NCI-H1436 (cell line): Measurements from ENCODE around the gene MED14.
"Not testable (repeated sequence)": the region's sequence is repeated elsewhere in the genome, so short reads cannot be mapped to it uniquely, and the experiment has no call there.

Experiments
- DNase-seq: peaks from one replicate; lab custom pipeline; 2025; lab: John Stamatoyannopoulos, UW

The MED14 gene

GRCh38 chrX:40735325-40736169 is at the start of gene MED14:
Gene MED14, minus strand, starts transcription at chrX:40735542. Its CDS starts 130 bp downstream, at chrX:40735412.
- DNase-seq, result peak; percentile 75

- no peak for DNase-seq
Measured at GRCh38 chrX:40784516-40785151, 49.3 kb upstream of the MED14 start.

GRCh38 chrX:40782644-40783259 is 47.4 kb upstream of the MED14 start:
- DNase-seq, result not testable (repeated sequence)

- no peak for DNase-seq
Measured at GRCh38 chrX:40780951-40781350, 45.6 kb upstream of the MED14 start.

GRCh38 chrX:40780082-40780481 is 44.7 kb upstream of the MED14 start:
- DNase-seq, result no peak

GRCh38 chrX:40778861-40779575 is 43.7 kb upstream of the MED14 start:
- DNase-seq, result no peak

- no peak for DNase-seq
Measured at GRCh38 chrX:40773809-40774208, 38.5 kb upstream of the MED14 start.

- DNase-seq, result no peak
Measured at GRCh38 chrX:40773188-40773587, 37.8 kb upstream of the MED14 start.

GRCh38 chrX:40772290-40772689 is 36.9 kb upstream of the MED14 start:
- DNase-seq, result no peak

- peak; percentile 6 for DNase-seq
Measured at GRCh38 chrX:40761762-40762161, 26.4 kb upstream of the MED14 start.

GRCh38 chrX:40759374-40759773 is 24.0 kb upstream of the MED14 start:
- no peak for DNase-seq

- no peak for DNase-seq
Measured at GRCh38 chrX:40757058-40757457, 21.7 kb upstream of the MED14 start.

- DNase-seq, result no peak
Measured at GRCh38 chrX:40755291-40756249, 20.2 kb upstream of the MED14 start.

GRCh38 chrX:40749681-40750494 is 14.5 kb upstream of the MED14 start:
- no peak for DNase-seq

GRCh38 chrX:40748977-40749376 is 13.6 kb upstream of the MED14 start:
- DNase-seq, result no peak

- DNase-seq, result no peak
Measured at GRCh38 chrX:40746521-40746920, 11.2 kb upstream of the MED14 start.

- DNase-seq, result no peak
Measured at GRCh38 chrX:40736170-40736505, 796 bp upstream of the MED14 start.

- DNase-seq, result no peak
Measured at GRCh38 chrX:40734971-40735324, 394 bp downstream of the MED14 start.

GRCh38 chrX:40733706-40734105 is 1.6 kb downstream of the MED14 start:
- DNase-seq, result no peak

GRCh38 chrX:40732499-40732898 is 2.8 kb downstream of the MED14 start:
- DNase-seq, result not testable (repeated sequence)
